HEK293 (cell line): ENCODE measurements around the gene PWWP2B.
A peak's percentile ranks its signal among the peaks of the same experiment; 100 is the strongest.

ENCODE experiments used
- CTCF ChIA-PET: fragments of 350-600 bp; formaldehyde crosslinking; extraction: SDS; loops from one replicate; lab custom pipeline; 2021; ENCODE audit warnings: antibody characterized with exemption; lab: Yijun Ruan, JAX
- POLR2A ChIA-PET: fragments of 300-600 bp; formaldehyde crosslinking; extraction: SDS; loops from one replicate; lab custom pipeline; 2020; ENCODE audit warnings: antibody characterized with exemption, inconsistent platforms; lab: Yijun Ruan, JAX
- H3K27ac ChIP-seq: fragments of 200-500 bp; sonication (Bioruptor generic); 2 replicates; pipeline ENCODE4 v1.5.1; 2014; ENCODE audit warnings: low read depth, low read length, control low read depth, inconsistent platforms; ENCODE audit errors: extremely low read depth
- H3K36me3 ChIP-seq, 2 experiments: fragments of 200-500 bp in 1 of 2; sonication (Bioruptor generic) in 1 of 2; 1 replicate in 1 of 2; 2 replicates in 1 of 2; pipeline ENCODE4 v1.5.1; 2014 to 2017; ENCODE audit warnings: inconsistent platforms in 2 of 2, low read length in 2 of 2; ENCODE audit not compliant: control insufficient read depth in 2 of 2, insufficient read depth in 1 of 2
- H3K4me1 ChIP-seq: fragments of 200-500 bp; sonication (Bioruptor generic); 2 replicates; pipeline ENCODE4 v1.5.1; 2014; ENCODE audit warnings: mild to moderate bottlenecking, low read length, inconsistent platforms; ENCODE audit not compliant: control insufficient read depth, insufficient read depth
- H3K4me3 ChIP-seq: 2 replicates; pipeline ENCODE4 v1.5.1; 2011; ENCODE audit warnings: low read depth, mild to moderate bottlenecking, control low read depth, low read length, moderate library complexity
- H3K9me3 ChIP-seq: fragments of 200-500 bp; sonication (Bioruptor generic); 2 replicates; pipeline ENCODE4 v1.5.1; 2014; ENCODE audit warnings: low read depth, low read length, inconsistent platforms; ENCODE audit not compliant: control insufficient read depth, insufficient read depth
- GLIS2 ChIP-seq: fragments of 450-650 bp; formaldehyde crosslinking; IDR thresholded peaks from 2 replicates; pipeline ENCODE4 v1.5.1; 2016; ENCODE audit warnings: missing biosample characterization, missing genetic modification characterization
- HOXA7 ChIP-seq: sonication (generic); formaldehyde crosslinking; IDR thresholded peaks from 2 replicates; pipeline ENCODE4 v1.8.1; 2022; ENCODE audit warnings: missing genetic modification reagents, borderline replicate concordance
- KLF1 ChIP-seq: fragments of 450-650 bp; formaldehyde crosslinking; IDR thresholded peaks from 2 replicates; pipeline ENCODE4 v1.5.1; 2016; ENCODE audit warnings: missing biosample characterization, missing genetic modification characterization
- KLF8 ChIP-seq: fragments of 450-650 bp; formaldehyde crosslinking; IDR thresholded peaks from 2 replicates; pipeline ENCODE4 v1.5.1; 2016; ENCODE audit warnings: missing biosample characterization, missing genetic modification characterization
- PRDM1 ChIP-seq: fragments of 450-650 bp; formaldehyde crosslinking; IDR thresholded peaks from 2 replicates; pipeline ENCODE4; 2016; ENCODE audit warnings: missing biosample characterization, missing genetic modification characterization
- PRDM6 ChIP-seq: fragments of 450-650 bp; formaldehyde crosslinking; IDR thresholded peaks from 2 replicates; pipeline ENCODE4 v1.5.1; 2017; ENCODE audit warnings: missing biosample characterization, missing genetic modification characterization
- SALL2 ChIP-seq: fragments of 450-650 bp; formaldehyde crosslinking; IDR thresholded peaks from 2 replicates; pipeline ENCODE4 v1.5.0; 2017; ENCODE audit warnings: missing biosample characterization, mild to moderate bottlenecking, missing genetic modification characterization, borderline replicate concordance
- WT1 ChIP-seq: fragments of 450-650 bp; formaldehyde crosslinking; IDR thresholded peaks from 2 replicates; pipeline ENCODE4 v1.5.1; 2016; ENCODE audit warnings: missing biosample characterization, missing genetic modification characterization
- YY1 ChIP-seq: fragments of 450-650 bp; formaldehyde crosslinking; IDR thresholded peaks from 2 replicates; pipeline ENCODE4 v1.5.1; 2018; ENCODE audit warnings: missing biosample characterization, missing genetic modification characterization
- ZBTB10 ChIP-seq: fragments of 450-650 bp; formaldehyde crosslinking; IDR thresholded peaks from 2 replicates; pipeline ENCODE4 v1.5.1; 2016; ENCODE audit warnings: missing biosample characterization, missing genetic modification characterization
- ZBTB11 ChIP-seq: fragments of 450-650 bp; formaldehyde crosslinking; conservative IDR thresholded peaks from 2 replicates; pipeline ENCODE4 v1.5.1; 2016; ENCODE audit warnings: low read depth, missing biosample characterization, missing genetic modification characterization
- ZBTB21 ChIP-seq: fragments of 450-650 bp; formaldehyde crosslinking; IDR thresholded peaks from 2 replicates; pipeline ENCODE4 v1.5.1; 2017; ENCODE audit warnings: missing biosample characterization, missing genetic modification characterization
- ZBTB7A ChIP-seq: fragments of 450-650 bp; formaldehyde crosslinking; IDR thresholded peaks from 2 replicates; pipeline ENCODE4 v1.5.1; 2016; ENCODE audit warnings: low read depth, missing biosample characterization, missing genetic modification characterization
- ZNF155 ChIP-seq: fragments of 450-650 bp; formaldehyde crosslinking; IDR thresholded peaks from 2 replicates; pipeline ENCODE4 v1.5.1; 2016; ENCODE audit warnings: missing biosample characterization, missing genetic modification characterization
- ZNF19 ChIP-seq: fragments of 450-650 bp; formaldehyde crosslinking; IDR thresholded peaks from 2 replicates; pipeline ENCODE4; 2016; ENCODE audit warnings: missing biosample characterization, missing genetic modification characterization, low read depth
- ZNF239 ChIP-seq: fragments of 450-650 bp; formaldehyde crosslinking; IDR thresholded peaks from 2 replicates; pipeline ENCODE4 v1.5.1; 2016; ENCODE audit warnings: missing biosample characterization, missing genetic modification characterization
- ZNF560 ChIP-seq: fragments of 450-650 bp; formaldehyde crosslinking; IDR thresholded peaks from 2 replicates; pipeline ENCODE4 v1.5.1; 2017; ENCODE audit warnings: missing biosample characterization, missing genetic modification characterization, borderline replicate concordance
- ZNF600 ChIP-seq: fragments of 450-650 bp; formaldehyde crosslinking; IDR thresholded peaks from 2 replicates; pipeline ENCODE4 v1.5.1; 2016; ENCODE audit warnings: missing biosample characterization, missing genetic modification characterization
- ZNF701 ChIP-seq: fragments of 450-650 bp; formaldehyde crosslinking; IDR thresholded peaks from 2 replicates; pipeline ENCODE4 v1.5.1; 2016; ENCODE audit warnings: missing biosample characterization, missing genetic modification characterization
- TF ChIP-seq, protein P1 (sequence below): fragments of 450-650 bp; formaldehyde crosslinking; IDR thresholded peaks from 2 replicates; pipeline ENCODE4 v1.5.1; 2016; ENCODE audit warnings: missing biosample characterization, missing genetic modification characterization
- TF ChIP-seq, protein P2 (sequence below): fragments of 450-650 bp; formaldehyde crosslinking; IDR thresholded peaks from 2 replicates; pipeline ENCODE4 v1.5.1; 2016; ENCODE audit warnings: missing biosample characterization, missing genetic modification characterization

The PWWP2B gene

GRCh38 chr10:132458586-132459300, 61.7 kb downstream of the PWWP2B start (continued):
- no peak for TF ChIP-seq ZBTB11 (tag by site-specific recombination)
- no peak for TF ChIP-seq SALL2 (tag by site-specific recombination)
- TF ChIP-seq ZNF239 (tag by site-specific recombination), result no peak
- peak; percentile 14; the same call in 1 of the 2 replicates for TF ChIP-seq WT1 (tag by site-specific recombination)
- TF ChIP-seq KLF8 (tag by site-specific recombination), result peak; percentile 12; the same call in 1 of the 2 replicates

- H3K4me1 ChIP-seq, result no peaks in the 10 kb centered on the region
- H3K36me3 ChIP-seq, result no peaks in the 10 kb centered on the region
- POLR2A ChIA-PET, result interaction anchor here (0.6 to 1.9 kb wide), 2 partner anchors 27 to 112 kb away, joined by 4 to 10 read pairs; no protein-coding TSS in a partner anchor
- CTCF ChIA-PET, result interaction anchor here (0.5 to 3.4 kb wide), 20 partner anchors 12 to 208 kb away, joined by 3 to 16 read pairs (median 4); no protein-coding TSS in a partner anchor
- no peak overlapping the region for H3K4me3 ChIP-seq
- H3K27ac ChIP-seq, result no peak overlapping the region
- H3K9me3 ChIP-seq, result no peaks in the 10 kb centered on the region
- TF ChIP-seq, protein P1, sequence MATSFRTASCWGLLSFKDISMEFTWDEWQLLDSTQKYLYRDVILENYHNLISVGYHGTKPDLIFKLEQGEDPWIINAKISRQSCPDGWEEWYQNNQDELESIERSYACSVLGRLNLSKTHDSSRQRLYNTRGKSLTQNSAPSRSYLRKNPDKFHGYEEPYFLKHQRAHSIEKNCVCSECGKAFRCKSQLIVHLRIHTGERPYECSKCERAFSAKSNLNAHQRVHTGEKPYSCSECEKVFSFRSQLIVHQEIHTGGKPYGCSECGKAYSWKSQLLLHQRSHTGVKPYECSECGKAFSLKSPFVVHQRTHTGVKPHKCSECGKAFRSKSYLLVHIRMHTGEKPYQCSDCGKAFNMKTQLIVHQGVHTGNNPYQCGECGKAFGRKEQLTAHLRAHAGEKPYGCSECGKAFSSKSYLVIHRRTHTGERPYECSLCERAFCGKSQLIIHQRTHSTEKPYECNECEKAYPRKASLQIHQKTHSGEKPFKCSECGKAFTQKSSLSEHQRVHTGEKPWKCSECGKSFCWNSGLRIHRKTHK (tag by site-specific recombination), result no peak
- TF ChIP-seq ZNF155 (tag by site-specific recombination) (no peak), ZNF701 (no peak), PRDM1 (no peak), PRDM6 (no peak), KLF1 (0 out of 2 replicates have a peak, but pooled peaks have one; percentile 4), HOXA7 (no peak), ZBTB10 (tag by site-specific recombination) (no peak), YY1 (tag by site-specific recombination) (no peak), ZNF560 (tag by site-specific recombination) (no peak), ZNF600 (tag by site-specific recombination) (0 out of 2 replicates have a peak, but pooled peaks have one; percentile 11), GLIS2 (tag by site-specific recombination) (0 out of 2 replicates have a peak, but pooled peaks have one; percentile 17), ZNF19 (tag by site-specific recombination) (no peak), ZBTB7A (tag by site-specific recombination) (no peak), ZBTB21 (tag by site-specific recombination) (no peak)
- TF ChIP-seq, protein P2, sequence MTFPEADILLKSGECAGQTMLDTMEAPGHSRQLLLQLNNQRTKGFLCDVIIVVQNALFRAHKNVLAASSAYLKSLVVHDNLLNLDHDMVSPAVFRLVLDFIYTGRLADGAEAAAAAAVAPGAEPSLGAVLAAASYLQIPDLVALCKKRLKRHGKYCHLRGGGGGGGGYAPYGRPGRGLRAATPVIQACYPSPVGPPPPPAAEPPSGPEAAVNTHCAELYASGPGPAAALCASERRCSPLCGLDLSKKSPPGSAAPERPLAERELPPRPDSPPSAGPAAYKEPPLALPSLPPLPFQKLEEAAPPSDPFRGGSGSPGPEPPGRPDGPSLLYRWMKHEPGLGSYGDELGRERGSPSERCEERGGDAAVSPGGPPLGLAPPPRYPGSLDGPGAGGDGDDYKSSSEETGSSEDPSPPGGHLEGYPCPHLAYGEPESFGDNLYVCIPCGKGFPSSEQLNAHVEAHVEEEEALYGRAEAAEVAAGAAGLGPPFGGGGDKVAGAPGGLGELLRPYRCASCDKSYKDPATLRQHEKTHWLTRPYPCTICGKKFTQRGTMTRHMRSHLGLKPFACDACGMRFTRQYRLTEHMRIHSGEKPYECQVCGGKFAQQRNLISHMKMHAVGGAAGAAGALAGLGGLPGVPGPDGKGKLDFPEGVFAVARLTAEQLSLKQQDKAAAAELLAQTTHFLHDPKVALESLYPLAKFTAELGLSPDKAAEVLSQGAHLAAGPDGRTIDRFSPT (tag by site-specific recombination), result no peak
Measured at GRCh38 chr10:132459301-132460003, 62.5 kb downstream of the PWWP2B start.
